ENCODE measurements around the gene MDM2.
"Not testable (repeated sequence)": the region's sequence is repeated elsewhere in the genome, so short reads cannot be mapped to it uniquely, and the experiment has no call there.

Gene MDM2

GRCh38 chr12:68786929-68787328 lies 21.0 kb upstream of the MDM2 start:
- no peak for DNase-seq

- DNase-seq: no peak
These were observed 19.3 kb upstream of the MDM2 start for GRCh38 chr12:68788554-68789143.

GRCh38 chr12:68789144-68789878 lies 18.7 kb upstream of the MDM2 start:
- no peak for DNase-seq

DNA sequence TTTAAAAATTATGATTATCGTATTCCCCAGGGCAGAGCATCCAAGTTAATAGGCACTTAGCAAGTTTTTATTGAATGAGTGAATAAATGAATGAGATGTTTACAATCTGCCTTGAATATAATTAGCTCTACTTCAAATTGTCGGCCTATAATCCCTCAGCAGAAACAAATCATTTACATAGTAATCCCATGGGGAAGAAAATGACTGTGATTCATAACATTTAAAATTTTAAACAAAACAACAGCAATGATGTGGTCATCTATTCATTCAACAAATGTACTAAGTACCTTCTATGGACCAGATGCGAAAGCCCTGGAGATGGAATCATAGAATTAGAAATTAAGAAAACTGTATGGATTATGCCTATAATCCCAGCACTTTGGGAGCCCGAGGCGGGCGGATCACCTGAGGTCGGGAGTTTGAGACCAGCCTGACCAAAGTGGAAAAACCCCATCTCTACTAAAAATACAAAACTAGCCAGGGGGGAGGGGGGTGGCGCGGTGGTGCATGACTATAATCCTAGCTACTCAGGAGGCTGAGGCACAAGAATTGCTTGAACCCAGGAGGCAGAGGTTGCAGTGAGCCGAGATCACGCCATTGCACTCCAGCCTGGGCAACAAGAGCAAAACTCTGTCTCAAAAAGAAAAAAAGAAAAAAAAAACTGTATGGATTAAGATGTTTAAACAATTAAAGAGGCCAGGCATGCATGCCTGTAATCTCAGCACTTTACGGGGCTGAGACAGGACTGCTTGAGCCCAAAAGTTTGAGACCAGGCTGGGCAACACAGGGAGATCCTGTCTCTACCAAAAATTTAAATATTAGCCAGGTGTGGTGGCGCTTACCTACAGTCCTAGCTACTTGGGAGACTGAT lies 17.7 kb upstream of the MDM2 start:
- no peak for DNase-seq

GRCh38 chr12:68790952-68791234 lies 17.1 kb upstream of the MDM2 start:
- DNase-seq: no peak

- no peak for DNase-seq
These were observed 16.0 kb upstream of the MDM2 start for GRCh38 chr12:68791897-68792481.

- peak; percentile 58 to 68 for DNase-seq
These were observed 15.0 kb upstream of the MDM2 start for GRCh38 chr12:68792952-68793351.

GRCh38 chr12:68793436-68793835 lies 14.5 kb upstream of the MDM2 start:
- no peak for DNase-seq

DNA sequence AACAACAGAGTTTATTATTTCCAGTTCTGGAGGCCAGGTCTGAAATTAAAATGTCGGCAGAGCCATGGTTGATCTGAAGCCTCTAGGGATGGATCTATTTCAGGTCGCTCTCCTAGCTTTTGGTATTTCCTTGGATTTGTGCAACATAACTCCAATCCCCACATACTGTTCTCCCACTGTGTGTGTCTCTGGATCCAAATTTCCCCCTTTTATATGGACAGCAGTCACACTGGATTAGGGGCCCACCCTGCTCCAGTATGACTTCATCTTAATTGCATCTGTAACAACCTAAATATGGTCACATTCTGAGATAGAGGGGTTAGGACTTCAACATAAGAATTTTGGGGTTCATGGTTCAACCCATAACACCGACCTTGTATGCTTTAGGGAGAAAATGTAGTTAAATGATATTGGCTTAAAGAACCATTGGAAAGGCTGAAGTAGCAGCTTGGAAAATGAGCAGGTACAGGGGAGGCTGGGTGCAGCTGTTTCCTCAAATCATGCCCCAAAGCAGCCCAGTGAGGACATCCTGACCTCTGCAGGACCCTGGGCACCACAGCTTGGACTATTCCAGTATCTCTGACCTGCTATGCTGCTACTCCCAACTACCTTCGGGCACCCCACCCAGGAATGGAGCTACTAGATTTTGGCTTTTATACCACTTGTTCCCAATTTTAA lies 13.9 kb upstream of the MDM2 start:
- DNase-seq: no peak

DNA sequence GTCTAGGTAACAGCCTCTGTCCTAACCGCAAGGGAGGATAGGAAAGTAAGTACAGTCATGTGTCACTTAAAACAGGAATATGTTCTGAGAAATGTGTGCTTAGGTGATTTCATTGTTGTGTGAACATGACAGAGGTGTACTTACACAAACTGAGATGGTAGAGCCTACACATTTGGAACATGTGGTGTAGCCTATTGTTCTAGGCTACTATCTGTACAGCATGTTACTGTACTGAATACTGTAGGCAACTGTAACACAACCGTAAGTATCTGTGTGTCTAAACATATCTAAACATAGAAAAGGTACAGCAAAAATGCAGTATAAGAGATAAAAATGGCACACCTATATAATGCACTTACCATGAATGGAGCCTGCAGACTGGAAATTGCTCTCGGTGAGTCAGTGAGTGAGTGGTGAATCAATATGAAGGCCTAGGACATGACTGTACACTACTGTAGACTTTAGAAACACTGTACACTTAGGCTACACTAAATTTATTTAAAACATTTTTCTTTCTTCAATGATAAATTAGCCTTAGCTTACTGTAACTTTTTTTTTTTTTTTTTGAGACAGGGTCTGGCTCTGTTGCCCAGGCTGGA lies 13.2 kb upstream of the MDM2 start:
- DNase-seq: no peak

DNA sequence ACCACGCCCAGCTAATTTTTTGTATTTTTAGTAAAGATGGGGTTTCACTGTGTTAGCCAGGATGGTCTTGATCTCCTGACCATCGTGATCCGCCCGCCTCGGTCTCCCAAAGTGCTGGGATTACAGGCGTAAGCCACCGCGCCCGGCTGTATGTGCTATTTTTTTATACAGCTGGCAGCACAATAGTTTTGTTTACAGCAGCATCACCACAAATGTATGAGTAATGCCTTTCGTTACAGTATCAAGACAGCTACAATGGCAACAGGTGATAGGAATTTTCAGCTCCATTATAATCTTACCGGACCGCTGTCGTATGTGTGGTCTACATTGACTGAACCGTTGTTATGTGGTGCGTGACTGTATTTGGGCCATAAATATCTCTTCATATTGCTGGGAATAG lies 11.6 kb upstream of the MDM2 start:
- no peak for DNase-seq

GRCh38 chr12:68798882-68799234 lies 9.1 kb upstream of the MDM2 start:
- no peak for DNase-seq

GRCh38 chr12:68800294-68800693 lies 7.7 kb upstream of the MDM2 start:
- no peak for DNase-seq

DNA sequence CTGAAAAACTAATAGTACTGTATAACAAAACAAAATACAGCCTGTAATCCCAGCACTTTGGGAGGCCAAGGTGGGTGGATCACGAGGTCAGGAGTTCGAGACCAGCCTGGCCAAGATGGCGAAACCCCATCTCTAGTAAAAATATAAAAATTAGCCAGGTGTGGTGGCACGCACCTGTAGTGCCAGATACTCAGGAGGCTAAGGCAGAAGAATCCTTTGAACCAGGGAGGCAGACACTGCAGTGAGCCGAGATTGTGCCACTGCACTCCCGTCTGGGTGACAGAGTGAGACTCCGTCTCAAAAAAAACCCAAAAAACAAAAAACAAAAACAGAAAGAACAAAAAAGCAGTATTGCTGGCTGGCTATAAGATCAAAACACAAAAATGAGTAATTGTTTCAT lies 6.9 kb upstream of the MDM2 start:
- DNase-seq: not testable (repeated sequence)

DNA sequence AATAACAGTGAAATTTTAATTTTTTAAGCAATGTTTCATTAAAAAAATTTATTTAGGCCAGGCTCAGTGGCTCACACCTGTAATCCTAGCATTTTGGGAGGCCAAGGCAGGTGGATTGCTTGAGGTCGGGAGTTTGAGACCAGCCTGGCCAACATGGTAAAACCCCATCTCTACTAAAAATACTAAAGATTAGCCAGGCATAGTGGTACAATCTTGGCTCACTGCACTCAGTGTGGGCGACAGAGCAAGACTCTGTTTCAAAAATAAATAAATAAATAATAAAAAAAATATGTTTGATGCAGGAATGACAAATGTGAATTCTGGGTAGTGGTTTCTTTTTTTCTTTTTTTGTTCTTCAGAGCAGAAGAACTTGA lies 5.6 kb upstream of the MDM2 start:
- DNase-seq: not testable (repeated sequence)

DNA sequence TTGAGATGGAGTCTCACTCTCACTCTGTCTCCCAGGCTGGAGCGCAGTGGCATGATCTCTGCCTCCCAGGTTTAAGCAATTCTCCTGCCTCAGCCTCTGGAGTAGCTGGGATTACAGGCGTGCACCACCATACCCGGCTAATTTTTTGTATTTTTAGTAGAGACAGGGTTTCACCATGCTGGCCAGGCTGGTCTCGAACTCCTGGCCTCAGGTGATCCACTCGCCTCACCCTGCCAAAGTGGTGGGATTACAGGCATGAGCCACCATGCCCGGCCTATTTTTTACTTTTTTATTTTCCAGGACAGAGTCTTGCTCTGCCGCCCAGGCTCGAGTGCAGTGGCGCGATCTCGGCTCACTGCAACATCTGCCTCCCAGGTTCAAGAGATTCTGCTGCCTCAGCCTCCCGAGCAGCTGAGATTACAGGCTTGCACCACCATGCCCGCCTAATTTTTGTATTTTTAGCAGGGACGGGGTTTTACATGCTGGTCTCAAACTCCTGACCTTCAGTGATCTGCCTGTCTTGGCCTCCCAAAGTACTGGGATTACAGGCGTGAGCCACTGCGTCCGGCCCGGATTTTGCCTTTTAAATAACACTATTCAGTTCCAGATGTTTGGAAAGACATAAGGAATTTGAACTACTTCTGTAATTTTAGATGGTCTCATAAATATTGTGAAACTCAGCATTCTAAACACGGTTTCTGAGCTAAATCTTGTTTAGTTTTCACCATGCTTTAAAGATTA lies 4.9 kb upstream of the MDM2 start:
- not testable (repeated sequence) for DNase-seq

GRCh38 chr12:68803948-68804656 lies 3.9 kb upstream of the MDM2 start:
- no peak for DNase-seq

- DNase-seq: no peak
These were observed 3.1 kb upstream of the MDM2 start for GRCh38 chr12:68804657-68805591.

DNA sequence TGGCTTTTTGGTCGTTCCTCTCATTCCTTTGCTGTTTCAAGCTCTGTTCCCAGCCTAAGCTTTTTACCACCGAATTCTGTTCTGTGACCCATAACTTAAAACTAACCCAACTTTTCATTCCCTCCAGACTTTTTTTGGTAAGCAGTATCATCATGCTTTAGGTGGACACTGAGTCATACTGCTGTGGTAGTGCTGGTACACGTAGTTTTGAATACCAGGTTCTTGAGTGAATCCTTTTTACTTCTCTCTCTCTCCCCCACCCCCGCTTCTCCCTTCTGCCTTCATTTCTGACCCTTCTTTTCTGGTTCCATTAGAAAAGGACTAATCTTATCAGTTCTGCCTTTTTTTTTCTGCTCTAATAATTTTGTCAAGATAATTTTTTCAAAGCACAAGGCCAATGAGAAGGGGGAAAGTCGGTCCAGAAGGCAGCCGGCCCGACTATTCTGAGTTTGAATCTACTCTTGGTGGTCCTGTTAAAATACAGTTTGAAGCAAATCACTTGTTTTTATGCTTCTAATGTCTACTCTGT lies 2.3 kb upstream of the MDM2 start:
- no peak for DNase-seq

Data from CD4-positive, alpha-beta T cell treated with Interleukin-4 for 1 hour (primary cell).